SK-N-SH (cell line): ENCODE measurements around the gene FNDC3B. TPM values are rescaled to one million over a fixed set of nuclear protein-coding genes. Genes with fewer than 3 reads are reported as not detected.
A peak's percentile ranks its signal among the peaks of the same experiment; 100 is the strongest.

Experiments
- CTCF ChIA-PET: fragments of 300-600, 350-600 bp; formaldehyde crosslinking; extraction: SDS; loops from one replicate; lab custom pipeline; 2021; lab: Yijun Ruan, JAX
- POLR2A ChIA-PET: fragments of 350-600 bp; sonication (Branson Sonifier 250); formaldehyde crosslinking; extraction: SDS; loops from one replicate; lab custom pipeline; 2020; ENCODE audit warnings: antibody characterized with exemption, inconsistent platforms; lab: Yijun Ruan, JAX
- DNase-seq: peaks from one replicate; pipeline ENCODE4 v3.0.0; 2012
- H2AFZ ChIP-seq: fragments of 200-600 bp; sonication (generic); 2 replicates; pipeline ENCODE4 v1.8.1; 2016; ENCODE audit warnings: antibody characterized with exemption, mild to moderate bottlenecking, low read depth
- H3F3A ChIP-seq: fragments of 200-600 bp; sonication (generic); replicated peaks from 2 replicates; pipeline ENCODE3; 2016; ENCODE audit warnings: antibody characterized with exemption, mild to moderate bottlenecking; ENCODE audit not compliant: insufficient read depth
- H3K27ac ChIP-seq, 2 experiments: fragments of 200-500 bp in 1 of 2; fragments of 200-600 bp in 1 of 2; sonication (Bioruptor generic) in 1 of 2; sonication (generic), shearing (Covaris generic) in 1 of 2; 2 replicates each; pipeline versions ENCODE4 v1.5.1 to v1.6.1; 2014 to 2016; ENCODE audit warnings: low read depth in 2 of 2, inconsistent platforms in 1 of 2, low read length in 1 of 2, mild to moderate bottlenecking in 1 of 2, mixed read lengths in 1 of 2
- H3K27me3 ChIP-seq: fragments of 200-600 bp; sonication (generic), shearing (Covaris generic); 2 replicates; pipeline ENCODE4 v1.6.1; 2016; ENCODE audit warnings: mixed run types; ENCODE audit not compliant: insufficient read depth
- H3K36me3 ChIP-seq, 2 experiments: fragments of 200-500 bp in 1 of 2; fragments of 200-600 bp in 1 of 2; sonication (Bioruptor generic) in 1 of 2; sonication (generic) in 1 of 2; replicated peaks in 1 of 2; 2 replicates each; pipeline versions ENCODE3 to v1.5.1; 2014 to 2016; ENCODE audit warnings: low read length in 1 of 2, mild to moderate bottlenecking in 1 of 2; ENCODE audit not compliant: insufficient read depth in 2 of 2, control insufficient read depth in 1 of 2
- H3K4me1 ChIP-seq, 2 experiments: fragments of 200-500 bp in 1 of 2; fragments of 200-600 bp in 1 of 2; sonication (Bioruptor generic) in 1 of 2; sonication (generic), shearing (Covaris generic) in 1 of 2; 2 replicates each; pipeline versions ENCODE4 v1.5.1 to v1.6.1; 2014 to 2016; ENCODE audit warnings: low read depth in 1 of 2, low read length in 1 of 2, mixed run types in 1 of 2; ENCODE audit not compliant: insufficient read depth in 2 of 2, control insufficient read depth in 1 of 2
- H3K4me2 ChIP-seq: fragments of 200-600 bp; sonication (generic), shearing (Covaris generic); 2 replicates; pipeline ENCODE4 v1.6.1; 2017; ENCODE audit warnings: mixed run types
- H3K4me3 ChIP-seq, 2 experiments: fragments of 200-500 bp in 1 of 2; fragments of 200-600 bp in 1 of 2; sonication (Bioruptor generic) in 1 of 2; sonication (generic), shearing (Covaris generic) in 1 of 2; 2 replicates each; pipeline versions ENCODE4 v1.5.1 to v1.8.1; 2014 to 2016; ENCODE audit warnings: low read depth in 2 of 2, inconsistent platforms in 1 of 2, low read length in 1 of 2, mild to moderate bottlenecking in 1 of 2, mixed read lengths in 1 of 2, moderate library complexity in 1 of 2
- H3K79me2 ChIP-seq: fragments of 200-600 bp; sonication (generic); 2 replicates; pipeline ENCODE4 v1.8.1; 2017; ENCODE audit warnings: mild to moderate bottlenecking; ENCODE audit not compliant: insufficient read depth
- H3K9ac ChIP-seq: fragments of 200-600 bp; sonication (generic); 2 replicates; pipeline ENCODE4 v1.6.1; 2017; ENCODE audit warnings: mixed run types
- H3K9me2 ChIP-seq: fragments of 200-600 bp; sonication (generic); 2 replicates; pipeline ENCODE4 v1.6.1; 2017; ENCODE audit warnings: mixed run types
- H3K9me3 ChIP-seq: fragments of 200-600 bp; sonication (generic); 2 replicates; pipeline ENCODE4 v1.6.1; 2017; ENCODE audit warnings: mixed run types, mild to moderate bottlenecking, moderate library complexity
- H4K20me1 ChIP-seq: fragments of 200-600 bp; sonication (generic); 2 replicates; pipeline ENCODE4 v1.6.1; 2017; ENCODE audit warnings: mild to moderate bottlenecking, mixed run types; ENCODE audit not compliant: insufficient read depth
- ELF1 ChIP-seq: IDR thresholded peaks from 2 replicates; pipeline ENCODE4 v1.4.0; 2012
- FOSL2 ChIP-seq: IDR thresholded peaks from 2 replicates; pipeline ENCODE4 v1.4.0; 2012; ENCODE audit warnings: low read depth, mild to moderate bottlenecking, moderate library complexity, borderline replicate concordance
- GATA2 ChIP-seq: sonication (generic); formaldehyde crosslinking; IDR thresholded peaks from 2 replicates; pipeline ENCODE4 v1.5.0; 2020; ENCODE audit warnings: mild to moderate bottlenecking, missing genetic modification reagents
- JUND ChIP-seq: IDR thresholded peaks from 2 replicates; pipeline ENCODE4 v1.4.0; 2012
- MEF2A ChIP-seq: IDR thresholded peaks from 2 replicates; pipeline ENCODE4 v1.4.0; 2012; ENCODE audit warnings: low read depth, borderline replicate concordance
- MXI1 ChIP-seq: IDR thresholded peaks from 2 replicates; pipeline ENCODE4 v1.6.1; 2012; ENCODE audit warnings: mild to moderate bottlenecking, low read depth, low read length, improper control_type of control experiment
- NFIC ChIP-seq: IDR thresholded peaks from 2 replicates; pipeline ENCODE4 v1.4.0; 2012; ENCODE audit warnings: borderline replicate concordance
- PBX3 ChIP-seq: IDR thresholded peaks from 2 replicates; pipeline ENCODE4; 2012
- POLR2AphosphoS5 ChIP-seq: IDR thresholded peaks from 2 replicates; pipeline ENCODE4 v1.6.1; 2012; ENCODE audit warnings: low read depth, low read length
- REST ChIP-seq: IDR thresholded peaks from 2 replicates; pipeline ENCODE4 v1.6.1; 2012; ENCODE audit warnings: mild to moderate bottlenecking, low read depth, low read length, moderate library complexity
- SMC3 ChIP-seq: IDR thresholded peaks from 2 replicates; pipeline ENCODE4 v1.6.1; 2012; ENCODE audit warnings: low read depth, low read length, improper control_type of control experiment
- TEAD4 ChIP-seq: IDR thresholded peaks from 2 replicates; pipeline ENCODE4 v1.4.0; 2012; ENCODE audit warnings: mild to moderate bottlenecking, borderline replicate concordance; ENCODE audit not compliant: insufficient read depth
- YY1 ChIP-seq: IDR thresholded peaks from 2 replicates; pipeline ENCODE4 v1.4.0; 2012; ENCODE audit warnings: low read depth, mild to moderate bottlenecking
- WGBS: methylation state at CpG from one replicate; pipeline ENCODE4 v1.1.6; 2017; ENCODE audit warnings: low lambda C conversion rate; 5-methylcytosine and 5-hydroxymethylcytosine counted together
- polyA plus RNA-seq, 3 experiments: library from polyadenylated mRNA; depleted of rRNA; stranded (reverse); fragments of >200 nt; gene quantifications; 2 replicates each; pipeline ENCODE4 v1.2.3, GENCODE V29; 2012
- TF ChIP-seq, protein P1 (sequence below): IDR thresholded peaks from 2 replicates; pipeline ENCODE4 v1.4.0; 2012; ENCODE audit warnings: low read depth, borderline replicate concordance
- TF ChIP-seq, protein P2 (sequence below): IDR thresholded peaks from 2 replicates; pipeline ENCODE4 v1.4.0; 2012; ENCODE audit warnings: low read depth

FNDC3B gene
- polyA plus RNA-seq, 1 of the 3 experiments (the other 2 are of a cell fraction), result 10.4 TPM

DNA sequence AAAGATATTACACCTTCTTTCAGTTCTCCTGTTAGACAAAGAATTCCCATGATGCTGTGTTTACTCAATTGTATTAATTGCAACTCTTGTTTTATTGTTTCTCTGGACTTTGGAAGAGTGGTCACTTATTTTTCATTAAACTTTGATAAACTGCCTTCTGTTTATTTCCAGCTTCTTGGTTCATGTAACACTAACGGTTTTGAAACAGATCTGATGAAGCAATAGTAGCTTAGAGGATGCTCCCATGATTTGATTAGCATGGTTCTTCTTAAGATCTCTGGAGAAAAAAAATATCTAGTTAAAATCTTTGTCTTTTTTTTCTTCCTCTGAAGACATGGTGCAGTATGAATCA lies 90.1 kb downstream of the FNDC3B start:
- H3K4me2 ChIP-seq, result peak overlapping the region; percentile 60
- H3K36me3 ChIP-seq, result peaks cover 7 to 20% of the 10 kb centered on the region in 2 experiments
- 0% methylated on average over 1 of the region's 1 CpG for WGBS
- TF ChIP-seq MXI1, result no peak
- no peak for TF ChIP-seq POLR2AphosphoS5
- TF ChIP-seq JUND, result no peak
- TF ChIP-seq NFIC, result no peak
- TF ChIP-seq FOSL2, result no peak
- TF ChIP-seq, protein P1, sequence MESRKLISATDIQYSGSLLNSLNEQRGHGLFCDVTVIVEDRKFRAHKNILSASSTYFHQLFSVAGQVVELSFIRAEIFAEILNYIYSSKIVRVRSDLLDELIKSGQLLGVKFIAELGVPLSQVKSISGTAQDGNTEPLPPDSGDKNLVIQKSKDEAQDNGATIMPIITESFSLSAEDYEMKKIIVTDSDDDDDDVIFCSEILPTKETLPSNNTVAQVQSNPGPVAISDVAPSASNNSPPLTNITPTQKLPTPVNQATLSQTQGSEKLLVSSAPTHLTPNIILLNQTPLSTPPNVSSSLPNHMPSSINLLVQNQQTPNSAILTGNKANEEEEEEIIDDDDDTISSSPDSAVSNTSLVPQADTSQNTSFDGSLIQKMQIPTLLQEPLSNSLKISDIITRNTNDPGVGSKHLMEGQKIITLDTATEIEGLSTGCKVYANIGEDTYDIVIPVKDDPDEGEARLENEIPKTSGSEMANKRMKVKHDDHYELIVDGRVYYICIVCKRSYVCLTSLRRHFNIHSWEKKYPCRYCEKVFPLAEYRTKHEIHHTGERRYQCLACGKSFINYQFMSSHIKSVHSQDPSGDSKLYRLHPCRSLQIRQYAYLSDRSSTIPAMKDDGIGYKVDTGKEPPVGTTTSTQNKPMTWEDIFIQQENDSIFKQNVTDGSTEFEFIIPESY, result no peak
- no peak for TF ChIP-seq GATA2 (CRISPR knock-in tag)
- no peak for TF ChIP-seq MEF2A
- TF ChIP-seq REST, result no peak
- TF ChIP-seq, protein P2, sequence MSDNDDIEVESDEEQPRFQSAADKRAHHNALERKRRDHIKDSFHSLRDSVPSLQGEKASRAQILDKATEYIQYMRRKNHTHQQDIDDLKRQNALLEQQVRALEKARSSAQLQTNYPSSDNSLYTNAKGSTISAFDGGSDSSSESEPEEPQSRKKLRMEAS, result no peak
- TF ChIP-seq ELF1, result no peak
- no peak for TF ChIP-seq YY1
- no peak for TF ChIP-seq PBX3
- no peak for TF ChIP-seq SMC3
- TF ChIP-seq TEAD4, result no peak
- TF ChIP-seq, all 33 proteins: peak for 0
- POLR2A ChIA-PET, result no interaction called here
- H3K9ac ChIP-seq, result peak overlapping the region; percentile 57; the same call in 1 of the 2 replicates
- peak overlapping the region; percentile 93 to 99 for H3K27ac ChIP-seq
- H3K4me3 ChIP-seq, result peak overlapping the region in 1 of 2 experiments; percentile 8; a peak in 1 of 4 replicates
- no peaks in the 10 kb centered on the region for H3K9me3 ChIP-seq
- H3F3A ChIP-seq, result peaks cover 37% of the 10 kb centered on the region
- CTCF ChIA-PET, result interaction anchor here (2.1 kb wide), 1 partner anchor 11 kb away, joined by 6 read pairs; no protein-coding TSS in a partner anchor
- DNase-seq, result no peak
- no peaks in the 10 kb centered on the region for H3K9me2 ChIP-seq
- no peak overlapping the region for H2AFZ ChIP-seq
- no peaks in the 10 kb centered on the region for H4K20me1 ChIP-seq
- peaks cover 20 to 61% of the 10 kb centered on the region in 2 experiments for H3K4me1 ChIP-seq
- H3K79me2 ChIP-seq, result peaks cover 90% of the 10 kb centered on the region
- H3K27me3 ChIP-seq, result no peaks in the 10 kb centered on the region
